HG02763 (cell line): ENCODE data around the gene PTPRD.

Experiments used
- ATAC-seq: cut with Tn5 transposase; IDR thresholded peaks from one replicate; pipeline ENCODE4 v1.9.1; 2021; ENCODE audit warnings: mild to moderate bottlenecking, moderate library complexity; ENCODE audit not compliant: unreplicated experiment

PTPRD gene

DNA sequence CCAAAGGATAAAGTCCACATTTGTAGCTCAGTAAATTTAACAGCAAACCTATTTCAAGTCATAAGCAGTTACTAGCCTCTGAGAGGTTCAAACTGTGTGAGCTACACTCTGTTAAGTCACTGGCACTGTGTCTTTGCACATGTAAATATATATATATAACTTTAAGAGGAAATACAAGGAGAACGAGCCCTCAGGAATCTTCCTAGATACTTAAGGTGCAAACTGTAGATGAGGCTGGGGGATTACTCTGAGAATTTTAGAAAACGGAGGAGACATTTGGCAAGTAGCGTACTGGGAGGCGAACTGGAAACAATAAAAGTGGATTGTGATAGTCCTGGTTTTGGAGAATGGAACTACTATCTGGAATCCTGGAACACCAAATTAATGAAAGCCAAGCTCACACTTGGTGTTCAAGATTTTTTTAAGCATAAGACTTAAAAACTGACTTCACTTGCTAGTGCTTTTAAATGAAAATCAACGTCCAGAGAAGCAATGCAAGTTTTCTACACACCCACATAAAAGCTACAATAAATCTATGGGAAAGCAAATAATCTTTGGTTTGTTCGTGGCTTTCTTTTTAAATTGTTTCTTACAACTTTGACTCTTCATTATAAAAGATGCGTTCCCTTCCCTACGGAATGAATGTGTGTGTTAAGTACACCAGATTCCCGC, 1756.3 kb downstream of the PTPRD start:
- ATAC-seq = no peak

DNA sequence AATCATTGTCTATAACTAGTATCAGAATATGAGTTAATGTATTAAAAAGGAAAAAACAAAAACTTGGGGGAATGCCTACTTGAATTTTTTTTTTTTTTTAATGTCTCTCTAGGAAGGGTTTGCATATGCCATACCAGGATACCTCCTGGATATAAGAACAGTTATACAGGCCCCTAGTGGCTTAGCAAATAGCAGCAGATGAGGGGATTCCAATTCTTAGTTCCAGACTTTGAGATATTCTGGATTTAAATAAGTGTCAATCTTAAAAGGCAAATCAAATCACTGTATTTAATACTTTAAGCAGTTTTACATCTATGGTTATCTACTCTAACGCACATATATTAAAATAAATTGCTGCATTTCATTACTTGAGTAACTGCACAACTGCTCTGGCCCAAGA, 1757.8 kb downstream of the PTPRD start:
- ATAC-seq = no peak

DNA sequence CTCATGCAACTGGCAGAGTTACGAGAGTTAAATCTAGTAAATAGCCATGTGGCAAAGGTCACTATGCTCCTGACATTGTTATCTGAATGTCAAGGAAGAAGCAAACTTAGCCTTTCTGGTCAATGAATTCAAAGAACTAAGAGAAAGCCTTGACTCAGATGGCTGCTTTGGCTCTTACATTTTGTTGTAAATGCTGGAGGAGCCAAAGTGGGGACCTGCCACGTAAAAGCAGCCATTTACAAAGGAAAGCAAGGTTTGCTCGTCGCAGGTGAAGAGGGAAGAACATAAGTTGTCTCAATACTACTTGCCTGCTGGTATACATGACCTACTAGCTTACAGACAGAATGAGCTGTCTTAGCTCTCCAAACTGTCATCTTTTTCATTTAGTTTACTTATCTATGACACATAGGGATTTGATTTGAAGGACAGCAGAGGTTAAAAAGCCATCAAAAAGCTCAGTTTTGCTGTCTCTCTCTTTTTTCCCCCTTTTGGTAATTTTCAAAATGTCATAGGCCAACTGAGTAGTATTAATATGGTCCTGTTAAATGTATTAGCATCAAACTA, 1760.4 kb downstream of the PTPRD start:
- no peak for ATAC-seq

DNA sequence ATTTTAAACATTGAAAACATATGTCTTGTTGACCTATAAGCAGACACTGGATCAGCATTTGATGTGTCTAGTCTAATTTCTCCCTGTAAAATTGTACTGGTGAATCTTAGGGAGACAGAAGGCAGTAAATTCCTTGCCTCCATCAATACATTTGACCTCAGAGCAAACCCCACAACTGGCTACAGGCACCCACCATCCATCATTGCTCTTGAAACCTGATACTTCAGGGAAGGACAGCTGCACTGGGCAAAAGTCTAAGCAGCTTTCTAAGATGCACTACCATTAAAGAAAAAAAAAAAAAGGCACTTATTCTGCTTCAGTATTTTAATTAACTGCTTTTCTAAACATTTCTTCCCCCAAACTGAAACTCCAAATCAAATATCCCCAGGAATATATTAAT, 1761.9 kb downstream of the PTPRD start:
- no peak for ATAC-seq

DNA sequence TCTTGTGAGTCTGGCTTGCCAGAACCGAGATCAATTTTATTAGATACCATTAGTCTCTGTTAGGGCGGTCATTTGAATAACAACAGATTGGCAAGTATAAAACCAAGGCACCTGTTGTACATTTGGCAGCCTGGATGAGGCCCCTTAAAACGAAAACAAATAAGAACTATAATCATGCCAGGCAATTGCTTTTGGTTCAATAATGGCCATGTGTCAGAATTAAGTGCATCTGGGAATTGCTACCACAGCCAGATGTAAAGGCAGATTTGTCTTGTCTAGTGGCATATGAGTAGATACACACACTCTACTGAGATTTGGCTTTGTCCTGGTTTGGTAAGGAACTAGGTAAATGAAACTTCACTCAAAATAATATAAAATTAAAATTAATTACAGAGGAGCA, 1767.0 kb downstream of the PTPRD start:
- ATAC-seq = no peak

DNA sequence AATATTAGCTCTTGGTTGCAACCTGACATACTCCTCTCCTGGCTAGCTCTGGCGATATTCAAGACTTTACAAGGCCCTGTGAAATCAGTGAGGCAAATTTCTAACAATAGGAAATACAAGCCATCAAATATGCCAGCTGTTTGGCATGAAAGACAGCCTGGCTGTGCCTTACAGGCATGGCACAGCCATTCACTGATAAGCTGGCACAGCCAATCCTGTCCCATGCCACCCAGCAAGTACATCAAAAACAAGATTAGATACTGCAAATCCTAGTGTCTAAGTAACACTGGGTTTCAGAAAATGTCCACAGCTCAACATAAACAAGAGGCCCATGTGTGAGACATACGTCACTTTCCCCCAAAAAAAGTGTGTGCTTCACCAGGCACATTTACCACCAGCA, 1767.4 kb downstream of the PTPRD start:
- no peak for ATAC-seq

GRCh38 chr9:8844549-8844948, 1768.3 kb downstream of the PTPRD start:
- no peak for ATAC-seq

DNA sequence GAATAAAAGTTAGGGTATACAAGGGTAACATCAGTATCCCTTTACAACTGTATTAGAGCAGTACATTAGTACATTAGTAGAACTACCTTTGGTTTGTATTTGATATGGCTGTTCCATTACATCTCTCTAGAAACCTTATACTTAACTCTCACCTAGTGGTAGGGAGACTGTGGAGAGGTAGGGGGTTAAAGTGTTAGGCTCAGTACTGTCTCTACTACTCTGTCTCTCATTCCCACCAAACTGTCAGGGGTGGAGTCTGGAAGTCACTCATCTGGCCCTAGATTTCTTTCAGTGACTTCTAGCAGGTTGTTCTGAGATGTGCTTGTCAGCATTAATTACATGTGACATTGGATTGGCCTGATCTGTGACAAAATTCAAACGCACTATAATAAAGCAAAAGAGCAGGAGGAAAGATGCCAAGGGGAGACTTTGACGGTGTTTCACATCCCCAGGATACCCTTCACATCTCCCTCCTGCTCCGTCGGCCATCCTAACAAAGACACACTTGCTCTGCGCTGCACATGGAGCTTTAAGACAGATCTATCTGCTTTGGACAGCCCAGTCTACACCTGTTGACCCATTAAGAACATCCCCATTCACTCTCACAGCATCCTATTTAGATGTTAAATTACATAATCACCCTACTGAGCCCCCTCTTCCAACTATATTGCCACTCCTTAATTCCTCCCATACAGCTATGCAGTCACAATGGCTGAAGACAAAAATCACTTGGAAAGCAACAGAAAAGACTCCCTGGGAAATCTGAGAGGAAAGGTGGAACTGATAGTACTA, 1770.2 kb downstream of the PTPRD start:
- ATAC-seq = no peak

- ATAC-seq = no peak
These were observed 1774.7 kb downstream of the PTPRD start for GRCh38 chr9:8838136-8838535.

DNA sequence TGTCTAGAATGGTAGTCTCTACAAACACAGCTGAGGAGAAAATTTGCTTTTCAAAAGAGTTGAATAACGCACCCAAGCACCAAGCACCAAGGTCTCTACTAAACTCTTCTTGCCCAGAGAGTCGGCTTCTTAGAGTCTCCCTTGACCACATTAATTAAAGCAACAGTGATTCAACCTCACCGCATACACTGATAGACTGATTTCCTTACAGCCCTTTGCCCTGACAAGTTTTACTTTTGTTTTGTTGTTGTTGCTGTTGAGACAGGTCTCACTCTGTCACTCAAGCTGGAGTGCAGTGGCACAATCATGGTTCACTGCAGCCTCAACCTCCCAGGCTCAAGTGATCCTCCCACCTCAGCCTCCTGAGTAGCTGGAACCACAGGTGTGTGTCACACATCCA, 1777.5 kb downstream of the PTPRD start:
- ATAC-seq = no peak

GRCh38 chr9:8832955-8833354, 1779.8 kb downstream of the PTPRD start:
- ATAC-seq = no peak

- ATAC-seq = no peak
These were observed 1780.4 kb downstream of the PTPRD start for GRCh38 chr9:8832386-8832785.

GRCh38 chr9:8831568-8831967, 1781.2 kb downstream of the PTPRD start:
- no peak for ATAC-seq

DNA sequence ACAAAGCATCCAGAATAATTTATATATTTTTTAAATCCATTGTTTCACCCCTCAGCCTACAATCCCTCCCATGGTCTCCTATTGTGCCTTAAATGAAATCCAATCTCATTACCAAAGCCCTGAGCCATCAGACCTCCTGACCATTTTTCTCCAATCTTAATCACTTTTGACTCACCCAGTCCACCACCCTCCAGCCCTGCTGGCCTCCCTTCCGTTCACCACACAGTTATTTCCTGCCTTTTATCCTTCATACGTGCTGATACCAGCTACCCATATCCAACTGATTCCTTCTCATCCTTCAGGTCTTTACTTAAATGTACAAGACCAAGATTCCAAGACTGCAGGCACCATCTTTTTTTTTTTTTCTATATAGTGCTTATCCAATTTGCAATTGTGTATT, 1786.5 kb downstream of the PTPRD start:
- ATAC-seq = no peak

DNA sequence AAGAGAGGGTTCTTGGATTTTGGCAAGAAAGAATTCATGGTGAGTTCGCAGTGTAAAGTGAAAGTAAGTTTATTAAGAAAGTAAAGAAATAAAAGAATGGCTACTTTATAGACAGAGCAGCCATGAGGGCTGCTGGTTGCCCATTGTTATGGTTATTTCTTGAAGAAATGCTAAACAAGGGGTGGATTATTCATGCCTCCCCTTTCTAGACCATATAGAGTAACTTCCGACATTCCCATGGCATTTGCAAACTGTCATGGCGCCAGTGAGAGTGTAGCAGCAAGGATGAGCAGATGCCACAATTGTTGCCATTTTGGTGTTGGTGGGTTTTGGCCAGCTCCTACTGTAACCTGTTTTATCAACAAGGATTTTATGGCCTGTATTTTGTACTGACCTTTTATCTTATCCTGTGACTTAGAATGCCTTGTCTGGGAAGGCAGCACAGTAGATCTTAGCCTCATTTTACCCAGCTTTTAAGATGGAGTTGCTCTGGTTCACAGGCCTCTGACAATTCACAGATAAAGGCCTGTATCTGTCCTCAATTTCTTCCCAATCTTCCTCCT, 1787.1 kb downstream of the PTPRD start:
- ATAC-seq = no peak

GRCh38 chr9:8823131-8823895, 1789.5 kb downstream of the PTPRD start:
- ATAC-seq = no peak

DNA sequence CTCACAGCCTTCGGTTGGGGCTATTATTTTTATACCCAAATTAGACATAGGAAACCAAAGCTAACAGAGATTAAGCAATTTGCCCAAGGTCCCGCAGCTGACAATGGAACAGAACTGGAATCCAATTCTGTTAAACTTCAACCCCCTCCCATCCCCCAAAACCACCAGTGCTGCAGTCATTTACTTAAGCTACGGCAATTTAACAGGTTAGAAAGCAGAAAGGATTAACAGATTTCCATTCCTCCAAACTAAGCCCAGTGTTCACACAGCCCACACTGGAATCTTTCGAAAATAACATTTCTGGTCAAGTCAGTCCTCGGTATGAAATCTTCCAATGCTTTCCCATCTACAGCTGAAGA, 1790.2 kb downstream of the PTPRD start:
- no peak for ATAC-seq

DNA sequence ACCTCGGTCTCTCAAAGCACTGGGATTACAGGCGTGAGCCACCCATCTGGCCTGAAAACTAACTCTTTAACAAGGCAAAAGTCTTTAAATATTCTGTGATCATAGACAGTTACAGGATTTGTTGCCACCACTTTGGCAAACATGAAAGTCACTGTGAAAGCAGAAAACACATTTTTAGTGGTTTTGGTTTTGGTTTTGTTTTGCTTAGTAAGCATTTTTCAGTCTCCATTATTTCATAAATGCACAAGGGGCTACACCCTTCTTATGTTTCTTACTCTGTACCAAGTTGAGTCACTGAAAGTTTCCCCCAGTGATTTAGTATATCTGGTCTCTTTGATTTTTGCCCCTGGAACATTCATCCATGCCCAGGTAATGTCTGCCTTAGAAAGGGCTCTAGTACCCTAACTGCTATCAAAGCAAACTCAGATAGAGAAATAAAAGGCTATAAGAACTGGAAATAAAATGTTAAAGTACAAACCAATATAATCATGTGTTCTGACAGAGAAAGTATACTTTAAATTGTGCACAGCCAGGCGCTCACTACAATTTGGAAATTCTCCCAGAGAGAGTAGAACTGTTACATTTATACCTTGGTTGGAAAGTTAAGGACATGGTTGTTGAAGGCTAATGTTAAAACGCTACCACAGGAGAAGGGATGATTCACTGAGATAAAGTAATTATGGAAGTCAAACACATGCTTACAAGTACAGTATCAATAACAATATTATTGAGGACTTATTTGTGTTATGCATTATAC, 1790.7 kb downstream of the PTPRD start:
- ATAC-seq = no peak

DNA sequence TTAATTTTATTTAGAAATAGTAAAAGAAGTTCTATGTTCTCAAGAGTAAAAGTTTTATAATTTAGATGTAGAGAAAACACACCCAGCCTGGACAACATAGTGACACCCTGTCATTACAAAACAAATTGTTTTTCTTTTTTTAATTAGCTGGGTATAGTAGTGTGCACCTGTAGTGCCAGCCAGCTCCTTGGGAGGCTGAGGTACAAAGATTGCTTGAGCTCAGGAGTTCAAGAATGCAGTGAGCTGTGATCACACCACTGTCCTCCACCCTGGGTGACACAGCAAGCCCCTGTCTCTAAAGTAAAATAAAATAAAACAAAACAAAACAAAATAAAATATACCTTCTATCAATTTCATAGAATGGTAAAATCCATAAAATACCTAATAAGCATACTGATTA, 1795.5 kb downstream of the PTPRD start:
- no peak for ATAC-seq

DNA sequence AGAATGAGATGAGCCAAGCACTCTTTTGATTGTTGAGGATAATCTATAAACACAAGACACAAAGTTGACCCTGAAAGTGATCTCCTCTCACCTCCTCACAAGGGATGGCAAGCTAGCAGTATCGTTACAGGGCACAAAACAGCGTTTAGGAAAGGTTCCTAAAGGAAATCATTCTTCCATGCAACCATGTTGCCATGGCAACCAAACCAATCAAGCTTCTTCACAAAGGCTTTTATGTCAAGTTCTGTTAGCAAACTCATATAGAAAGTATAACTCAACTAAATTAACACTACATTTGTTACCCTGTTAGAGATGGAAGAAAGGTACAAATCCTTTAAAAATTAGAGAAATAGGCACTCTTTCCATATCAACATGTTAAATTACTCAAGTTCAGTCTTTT, 1796.4 kb downstream of the PTPRD start:
- no peak for ATAC-seq

- no peak for ATAC-seq
These were observed 1796.9 kb downstream of the PTPRD start for GRCh38 chr9:8815931-8816330.
